SJSA1 (cell line): Measurements from ENCODE around the gene AMY1B. TPM values are rescaled to one million over a fixed set of nuclear protein-coding genes. Genes with fewer than 3 reads are reported as not detected.
"Not testable (repeated sequence)": the region's sequence is repeated elsewhere in the genome, so short reads cannot be mapped to it uniquely, and the experiment has no call there.

Experiments used
- DNase-seq, 2 experiments: peaks; one replicate each; pipeline ENCODE4 v3.0.0-alpha.2; 2015 to 2020; ENCODE audit warnings: low spot score in 2 of 2, low read depth in 1 of 2
- H3K27ac ChIP-seq: fragments of 250-450 bp; sonication (Bioruptor Pico); 2 replicates; pipeline ENCODE4 v1.5.1; 2020; ENCODE audit warnings: mild to moderate bottlenecking, moderate library complexity
- H3K27me3 ChIP-seq: fragments of 250-450 bp; sonication (Bioruptor Pico); replicated peaks from 2 replicates; pipeline ENCODE4 v1.5.1; 2020; ENCODE audit warnings: mild to moderate bottlenecking, moderate library complexity
- H3K36me3 ChIP-seq: fragments of 250-450 bp; sonication (Bioruptor Pico); 2 replicates; pipeline ENCODE4 v1.5.1; 2020; ENCODE audit warnings: mild to moderate bottlenecking
- H3K4me1 ChIP-seq: fragments of 250-450 bp; sonication (Bioruptor Pico); replicated peaks from 2 replicates; pipeline ENCODE4 v1.6.1; 2021; ENCODE audit warnings: mild to moderate bottlenecking
- H3K4me3 ChIP-seq: fragments of 250-450 bp; sonication (Bioruptor Pico); 2 replicates; pipeline ENCODE4 v1.5.1; 2020; ENCODE audit warnings: mild to moderate bottlenecking
- H3K9me3 ChIP-seq: fragments of 250-450 bp; sonication (Bioruptor Pico); replicated peaks from 2 replicates; pipeline ENCODE4 v1.5.1; 2020; ENCODE audit warnings: mild to moderate bottlenecking
- total RNA-seq: library from RNA; depleted of rRNA; stranded (reverse); fragments of >200 nt; shearing (Covaris generic); gene quantifications from 2 replicates; pipeline ENCODE4 v1.2.3, GENCODE V29; 2014; rRNA removed

Gene AMY1B
- total RNA-seq, 1 experiment from 2014 or later = not detected

DNA sequence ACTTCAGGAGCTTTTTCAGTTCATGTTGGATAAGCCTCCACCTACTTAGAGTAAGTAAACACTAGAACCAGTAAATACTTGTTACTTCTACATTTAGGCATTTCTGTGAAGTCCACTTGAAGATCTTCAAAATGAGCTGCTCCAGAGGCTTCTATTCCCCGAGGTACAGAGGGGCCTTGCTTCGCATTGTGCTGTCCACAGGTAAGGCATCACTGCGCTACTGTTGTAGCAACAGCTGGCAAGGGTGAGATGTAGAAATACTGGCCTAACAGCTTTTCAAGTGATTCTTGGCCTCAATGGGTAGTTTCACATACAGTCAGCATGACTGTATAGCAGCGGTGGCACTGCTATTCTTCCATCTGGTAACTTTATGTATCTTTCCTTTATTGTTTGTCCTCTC lies 45.1 kb downstream of the AMY1B start:
- H3K27ac ChIP-seq, DNase-seq, H3K4me1 ChIP-seq, H3K9me3 ChIP-seq, H3K4me3 ChIP-seq, H3K27me3 ChIP-seq, H3K36me3 ChIP-seq: not testable (repeated sequence)

- not testable (repeated sequence) for H3K4me1 ChIP-seq, H3K27ac ChIP-seq, H3K9me3 ChIP-seq, H3K4me3 ChIP-seq, H3K27me3 ChIP-seq, H3K36me3 ChIP-seq, DNase-seq
These were observed 45.7 kb downstream of the AMY1B start for GRCh38 chr1:103650305-103650704.

DNA sequence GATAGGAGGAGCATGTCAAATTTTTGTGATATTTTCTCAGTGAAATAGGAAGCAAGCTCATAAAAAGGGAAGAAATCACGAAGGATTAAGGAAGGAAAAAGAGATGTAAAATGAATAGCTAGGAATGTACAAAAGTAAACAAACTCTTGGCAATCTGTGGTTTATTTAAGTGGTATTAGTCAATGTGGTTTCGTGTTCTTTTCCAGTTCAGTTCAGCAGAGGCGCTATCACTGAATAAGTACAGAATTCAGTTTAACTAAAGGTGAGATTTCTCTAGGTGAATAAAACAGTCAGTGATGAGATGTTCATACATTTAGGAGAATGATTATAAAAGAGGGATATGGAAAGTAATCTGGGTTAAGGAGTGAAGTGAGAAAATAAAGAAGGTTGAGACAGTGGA lies 52.1 kb downstream of the AMY1B start:
- DNase-seq, H3K36me3 ChIP-seq, H3K4me3 ChIP-seq, H3K9me3 ChIP-seq, H3K27ac ChIP-seq, H3K4me1 ChIP-seq, H3K27me3 ChIP-seq: not testable (repeated sequence)

- not testable (repeated sequence) for H3K9me3 ChIP-seq, H3K4me1 ChIP-seq, H3K4me3 ChIP-seq, H3K27me3 ChIP-seq, H3K27ac ChIP-seq, DNase-seq, H3K36me3 ChIP-seq
These were observed 54.8 kb downstream of the AMY1B start for GRCh38 chr1:103641194-103641593.

Other genes with a start within 250 kb of the AMY1B start
- 3.5 and 5.1 TPM in 2 replicates for gene RNPC3, start 170.5 kb downstream of the AMY1B start, total RNA-seq
- 0.42 TPM in 1 of 2 replicates, not detected in the other for gene AMY2B, start 124.6 kb downstream of the AMY1B start, total RNA-seq
- gene AMY2A, start 78.8 kb downstream of the AMY1B start, total RNA-seq = not detected in 2 replicates
- gene AMY1A, start 40.5 kb downstream of the AMY1B start, total RNA-seq = not detected in 2 replicates
- gene AMY1C, start 53.7 kb upstream of the AMY1B start, total RNA-seq = not detected in 2 replicates